HEK293 (cell line): ENCODE results near the gene PDLIM1.

ENCODE experiments used
- CTCF ChIP-seq: fragments of 450-650 bp; formaldehyde crosslinking; IDR thresholded peaks from 2 replicates; pipeline ENCODE4 v1.5.1; 2016; ENCODE audit warnings: missing biosample characterization, missing genetic modification characterization
- REST ChIP-seq: fragments of 450-650 bp; formaldehyde crosslinking; IDR thresholded peaks from 2 replicates; pipeline ENCODE4 v1.5.1; 2016; ENCODE audit warnings: missing biosample characterization, missing genetic modification characterization
- YY1 ChIP-seq: fragments of 450-650 bp; formaldehyde crosslinking; IDR thresholded peaks from 2 replicates; pipeline ENCODE4 v1.5.1; 2018; ENCODE audit warnings: missing biosample characterization, missing genetic modification characterization
- ZBTB48 ChIP-seq: fragments of 450-650 bp; formaldehyde crosslinking; IDR thresholded peaks from 2 replicates; pipeline ENCODE4 v1.5.1; 2016; ENCODE audit warnings: missing biosample characterization, missing genetic modification characterization
- ZIC2 ChIP-seq: fragments of 450-650 bp; formaldehyde crosslinking; IDR thresholded peaks from 2 replicates; pipeline ENCODE4 v1.5.1; 2016; ENCODE audit warnings: missing biosample characterization, missing genetic modification characterization
- ZNF223 ChIP-seq: fragments of 450-650 bp; formaldehyde crosslinking; IDR thresholded peaks from 2 replicates; pipeline ENCODE4 v1.5.1; 2016; ENCODE audit warnings: missing biosample characterization, missing genetic modification characterization
- ZNF239 ChIP-seq: fragments of 450-650 bp; formaldehyde crosslinking; IDR thresholded peaks from 2 replicates; pipeline ENCODE4 v1.5.1; 2016; ENCODE audit warnings: missing biosample characterization, missing genetic modification characterization
- ZNF518A ChIP-seq: fragments of 450-650 bp; formaldehyde crosslinking; conservative IDR thresholded peaks from 2 replicates; pipeline ENCODE4 v1.5.1; 2016; ENCODE audit warnings: low read depth, missing biosample characterization, missing genetic modification characterization
- ZNF580 ChIP-seq: fragments of 450-650 bp; formaldehyde crosslinking; IDR thresholded peaks from 2 replicates; pipeline ENCODE4 v1.5.1; 2016; ENCODE audit warnings: missing biosample characterization, missing genetic modification characterization
- ZNF639 ChIP-seq: fragments of 450-650 bp; formaldehyde crosslinking; IDR thresholded peaks from 2 replicates; pipeline ENCODE4 v1.5.1; 2016; ENCODE audit warnings: missing biosample characterization, missing genetic modification characterization
- ZSCAN18 ChIP-seq: fragments of 450-650 bp; formaldehyde crosslinking; IDR thresholded peaks from 2 replicates; pipeline ENCODE4 v1.5.1; 2016; ENCODE audit warnings: missing biosample characterization, missing genetic modification characterization
- ZSCAN4 ChIP-seq: fragments of 450-650 bp; formaldehyde crosslinking; IDR thresholded peaks from 2 replicates; pipeline ENCODE4 v1.5.1; 2017; ENCODE audit warnings: missing biosample characterization, missing genetic modification characterization

- TF ChIP-seq REST (tag by site-specific recombination) (no peak), ZSCAN18 (tag by site-specific recombination) (no peak), CTCF (tag by site-specific recombination) (no peak), YY1 (tag by site-specific recombination) (no peak), ZNF239 (tag by site-specific recombination) (no peak), ZNF223 (tag by site-specific recombination) (no peak), ZNF639 (no peak), ZNF518A (tag by site-specific recombination) (no peak), ZNF580 (tag by site-specific recombination) (no peak), ZIC2 (tag by site-specific recombination) (no peak), ZSCAN4 (tag by site-specific recombination) (no peak), ZBTB48 (tag by site-specific recombination) (no peak)
These were observed 40.9 kb upstream of the PDLIM1 start for GRCh38 chr10:95331596-95332130.
